ENCODE measurements around the gene FFAR2. TPM values are rescaled to one million over a fixed set of nuclear protein-coding genes. Genes with fewer than 3 reads are reported as not detected.
"Not testable (repeated sequence)": the region's sequence is repeated elsewhere in the genome, so short reads cannot be mapped to it uniquely, and the experiment has no call there.

Gene FFAR2
- total RNA-seq, 1 experiment from 2014 or later = not detected

GRCh38 chr19:35449359-35450043, 1.4 kb downstream of the FFAR2 start:
- in situ Hi-C loops (cut with HindIII; ENCODE audit: low sequenced_read_pairs) = no loop called here
- DNase-seq (ENCODE audit: low spot score) = no peak

- in situ Hi-C loops (cut with HindIII; ENCODE audit: low sequenced_read_pairs) = no loop called here
- no peak for DNase-seq (ENCODE audit: low spot score)
Measured at GRCh38 chr19:35451338-35452096, 3.5 kb downstream of the FFAR2 start.

GRCh38 chr19:35454663-35455062, 6.6 kb downstream of the FFAR2 start:
- in situ Hi-C loops (cut with HindIII; ENCODE audit: low sequenced_read_pairs) = no loop called here

GRCh38 chr19:35455616-35456201, 7.7 kb downstream of the FFAR2 start:
- no peak for DNase-seq (ENCODE audit: low spot score)
- in situ Hi-C loops (cut with HindIII; ENCODE audit: low sequenced_read_pairs) = no loop called here

More at GRCh38 chr19:35454663-35455062, 6.6 kb downstream of the FFAR2 start:
- DNase-seq (ENCODE audit: low spot score) = no peak

- no peak for DNase-seq (ENCODE audit: low spot score)
- in situ Hi-C loops (cut with HindIII; ENCODE audit: low sequenced_read_pairs) = no loop called here
Measured at GRCh38 chr19:35457173-35457572, 9.1 kb downstream of the FFAR2 start.

- in situ Hi-C loops (cut with HindIII; ENCODE audit: low sequenced_read_pairs) = no loop called here
- DNase-seq (ENCODE audit: low spot score) = no peak
Measured at GRCh38 chr19:35458192-35458591, 10.1 kb downstream of the FFAR2 start.

- in situ Hi-C loops (cut with HindIII; ENCODE audit: low sequenced_read_pairs) = no loop called here
- no peak for DNase-seq (ENCODE audit: low spot score)
Measured at GRCh38 chr19:35458731-35459391, 10.8 kb downstream of the FFAR2 start.

- in situ Hi-C loops (cut with HindIII; ENCODE audit: low sequenced_read_pairs) = no loop called here
- peak; percentile 6 for DNase-seq (ENCODE audit: low spot score)
Measured at GRCh38 chr19:35459414-35460082, 11.5 kb downstream of the FFAR2 start.

- in situ Hi-C loops (cut with HindIII; ENCODE audit: low sequenced_read_pairs) = no loop called here
- no peak for DNase-seq (ENCODE audit: low spot score)
Measured at GRCh38 chr19:35460608-35461007, 12.6 kb downstream of the FFAR2 start.

GRCh38 chr19:35461060-35461459, 13.0 kb downstream of the FFAR2 start:
- in situ Hi-C loops (cut with HindIII; ENCODE audit: low sequenced_read_pairs) = no loop called here
- no peak for DNase-seq (ENCODE audit: low spot score)

- DNase-seq (ENCODE audit: low spot score); in situ Hi-C loops (cut with HindIII; ENCODE audit: low sequenced_read_pairs): not testable (repeated sequence)
Measured at GRCh38 chr19:35461788-35462187, 13.7 kb downstream of the FFAR2 start.

GRCh38 chr19:35462476-35462953, 14.5 kb downstream of the FFAR2 start:
- DNase-seq (ENCODE audit: low spot score) = no peak
- in situ Hi-C loops (cut with HindIII; ENCODE audit: low sequenced_read_pairs) = no loop called here

- in situ Hi-C loops (cut with HindIII; ENCODE audit: low sequenced_read_pairs); DNase-seq (ENCODE audit: low spot score): not testable (repeated sequence)
Measured at GRCh38 chr19:35462956-35463355, 14.9 kb downstream of the FFAR2 start.

- no peak for DNase-seq (ENCODE audit: low spot score)
- in situ Hi-C loops (cut with HindIII; ENCODE audit: low sequenced_read_pairs) = no loop called here
Measured at GRCh38 chr19:35466259-35466658, 18.2 kb downstream of the FFAR2 start.

GRCh38 chr19:35468637-35469036, 20.6 kb downstream of the FFAR2 start:
- peak; percentile 4 for DNase-seq (ENCODE audit: low spot score)
- in situ Hi-C loops (cut with HindIII; ENCODE audit: low sequenced_read_pairs) = no loop called here

GRCh38 chr19:35470128-35470527, 22.1 kb downstream of the FFAR2 start:
- in situ Hi-C loops (cut with HindIII; ENCODE audit: low sequenced_read_pairs) = no loop called here
- DNase-seq (ENCODE audit: low spot score) = no peak

GRCh38 chr19:35471075-35471474, 23.0 kb downstream of the FFAR2 start:
- in situ Hi-C loops (cut with HindIII; ENCODE audit: low sequenced_read_pairs); DNase-seq (ENCODE audit: low spot score): not testable (repeated sequence)

GRCh38 chr19:35471946-35472345, 23.9 kb downstream of the FFAR2 start:
- in situ Hi-C loops (cut with HindIII; ENCODE audit: low sequenced_read_pairs) = no loop called here
- DNase-seq (ENCODE audit: low spot score) = no peak

GRCh38 chr19:35474104-35474503, 26.0 kb downstream of the FFAR2 start:
- in situ Hi-C loops (cut with HindIII; ENCODE audit: low sequenced_read_pairs) = no loop called here
- DNase-seq (ENCODE audit: low spot score) = no peak

Data from G401 (cell line).